ENCODE measurements around the gene CYBA. TPM values are rescaled to one million over a fixed set of nuclear protein-coding genes. Genes with fewer than 3 reads are reported as not detected.

CYBA gene
- polyA plus RNA-seq, 2 donors, result 58.5 to 67.8 TPM

GRCh38 chr16:88655733-88656281 lies 5.0 kb upstream of the CYBA start:
- H3K4me1 ChIP-seq (ENCODE audit: control insufficient read depth in 2 of 2, insufficient read depth in 2 of 2, low read length in 1 of 2), result peaks cover 5% of the 10 kb centered on the region in 2 donors
- H3K27me3 ChIP-seq (ENCODE audit: control insufficient read depth in 1 of 2, insufficient read depth in 2 of 2, low read length in 2 of 2), result no peaks in the 10 kb centered on the region
- H3K9me3 ChIP-seq (ENCODE audit: control insufficient read depth in 2 of 2, insufficient read depth in 1 of 2, low read depth in 1 of 2, low read length in 1 of 2), result no peaks in the 10 kb centered on the region
- WGBS, 2 donors, result 94% methylated on average over 29 of the region's 29 CpGs
- peaks cover 7 to 59% of the 10 kb centered on the region in 2 donors for H3K36me3 ChIP-seq (ENCODE audit: control insufficient read depth in 2 of 2, insufficient read depth in 2 of 2, low read length in 1 of 2)
- H3K27ac ChIP-seq (ENCODE audit: low read depth in 2 of 2, low read length in 1 of 2), result no peak overlapping the region
- H3K4me3 ChIP-seq (ENCODE audit: low read depth in 1 of 2, low read length in 2 of 2), result no peak overlapping the region

GRCh38 chr16:88655053-88655732 lies 4.3 kb upstream of the CYBA start:
- Histone ChIP-seq H3K4me3 (ENCODE audit: low read depth in 1 of 2, low read length in 2 of 2) (no peak overlapping the region), H3K9me3 (ENCODE audit: control insufficient read depth in 2 of 2, insufficient read depth in 1 of 2, low read depth in 1 of 2, low read length in 1 of 2) (no peaks in the 10 kb centered on the region), H3K27ac (ENCODE audit: low read depth in 2 of 2, low read length in 1 of 2) (no peak overlapping the region), H3K4me1 (ENCODE audit: control insufficient read depth in 2 of 2, insufficient read depth in 2 of 2, low read length in 1 of 2) (peaks cover 5% of the 10 kb centered on the region in 2 donors), H3K27me3 (ENCODE audit: control insufficient read depth in 1 of 2, insufficient read depth in 2 of 2, low read length in 2 of 2) (no peaks in the 10 kb centered on the region), H3K36me3 (ENCODE audit: control insufficient read depth in 2 of 2, insufficient read depth in 2 of 2, low read length in 1 of 2) (peaks cover 7 to 59% of the 10 kb centered on the region in 2 donors)
- 94 to 95% methylated on average over 50 of the region's 50 CpGs for WGBS, 2 donors

GRCh38 chr16:88654363-88655052 lies 3.7 kb upstream of the CYBA start:
- Histone ChIP-seq H3K27ac (ENCODE audit: low read depth in 2 of 2, low read length in 1 of 2) (no peak overlapping the region), H3K36me3 (ENCODE audit: control insufficient read depth in 2 of 2, insufficient read depth in 2 of 2, low read length in 1 of 2) (peaks cover 7 to 59% of the 10 kb centered on the region in 2 donors)
- WGBS, 2 donors, result 88 to 89% methylated on average over 28 of the region's 28 CpGs

GRCh38 chr16:88653596-88654362 lies 2.9 kb upstream of the CYBA start:
- no peaks in the 10 kb centered on the region for H3K9me3 ChIP-seq (ENCODE audit: control insufficient read depth in 2 of 2, insufficient read depth in 1 of 2, low read depth in 1 of 2, low read length in 1 of 2)
- peaks cover 7 to 59% of the 10 kb centered on the region in 2 donors for H3K36me3 ChIP-seq (ENCODE audit: control insufficient read depth in 2 of 2, insufficient read depth in 2 of 2, low read length in 1 of 2)
- WGBS, 2 donors, result 84 to 86% methylated on average over 32 of the region's 32 CpGs
- H3K27me3 ChIP-seq (ENCODE audit: control insufficient read depth in 1 of 2, insufficient read depth in 2 of 2, low read length in 2 of 2), result no peaks in the 10 kb centered on the region
- H3K27ac ChIP-seq (ENCODE audit: low read depth in 2 of 2, low read length in 1 of 2), result no peak overlapping the region
- H3K4me3 ChIP-seq (ENCODE audit: low read depth in 1 of 2, low read length in 2 of 2), result no peak overlapping the region
- H3K4me1 ChIP-seq (ENCODE audit: control insufficient read depth in 2 of 2, insufficient read depth in 2 of 2, low read length in 1 of 2), result peaks cover 7 to 14% of the 10 kb centered on the region in 2 donors

More at GRCh38 chr16:88654363-88655052, 3.7 kb upstream of the CYBA start:
- Histone ChIP-seq H3K4me1 (ENCODE audit: control insufficient read depth in 2 of 2, insufficient read depth in 2 of 2, low read length in 1 of 2) (peaks cover 7 to 10% of the 10 kb centered on the region in 2 donors), H3K27me3 (ENCODE audit: control insufficient read depth in 1 of 2, insufficient read depth in 2 of 2, low read length in 2 of 2) (no peaks in the 10 kb centered on the region), H3K9me3 (ENCODE audit: control insufficient read depth in 2 of 2, insufficient read depth in 1 of 2, low read depth in 1 of 2, low read length in 1 of 2) (no peaks in the 10 kb centered on the region), H3K4me3 (ENCODE audit: low read depth in 1 of 2, low read length in 2 of 2) (no peak overlapping the region)

- H3K36me3 ChIP-seq (ENCODE audit: control insufficient read depth in 2 of 2, insufficient read depth in 2 of 2, low read length in 1 of 2), result peaks cover 7 to 55% of the 10 kb centered on the region in 2 donors
- no peak overlapping the region for H3K4me3 ChIP-seq (ENCODE audit: low read depth in 1 of 2, low read length in 2 of 2)
- no peaks in the 10 kb centered on the region for H3K9me3 ChIP-seq (ENCODE audit: control insufficient read depth in 2 of 2, insufficient read depth in 1 of 2, low read depth in 1 of 2, low read length in 1 of 2)
- no peaks in the 10 kb centered on the region for H3K27me3 ChIP-seq (ENCODE audit: control insufficient read depth in 1 of 2, insufficient read depth in 2 of 2, low read length in 2 of 2)
- WGBS, 2 donors, result 84 to 86% methylated on average over 13 of the region's 13 CpGs
- no peak overlapping the region for H3K27ac ChIP-seq (ENCODE audit: low read depth in 2 of 2, low read length in 1 of 2)
- peaks cover 7 to 14% of the 10 kb centered on the region in 2 donors for H3K4me1 ChIP-seq (ENCODE audit: control insufficient read depth in 2 of 2, insufficient read depth in 2 of 2, low read length in 1 of 2)
Observed at GRCh38 chr16:88653101-88653500, 2.2 kb upstream of the CYBA start.

- 91 to 94% methylated on average over 8 of the region's 8 CpGs for WGBS, 2 donors
- Histone ChIP-seq H3K4me1 (ENCODE audit: control insufficient read depth in 2 of 2, insufficient read depth in 2 of 2, low read length in 1 of 2) (peaks cover 7 to 17% of the 10 kb centered on the region in 2 donors), H3K36me3 (ENCODE audit: control insufficient read depth in 2 of 2, insufficient read depth in 2 of 2, low read length in 1 of 2) (peaks cover 7 to 51% of the 10 kb centered on the region in 2 donors), H3K4me3 (ENCODE audit: low read depth in 1 of 2, low read length in 2 of 2) (no peak overlapping the region), H3K27me3 (ENCODE audit: control insufficient read depth in 1 of 2, insufficient read depth in 2 of 2, low read length in 2 of 2) (no peaks in the 10 kb centered on the region), H3K27ac (ENCODE audit: low read depth in 2 of 2, low read length in 1 of 2) (no peak overlapping the region), H3K9me3 (ENCODE audit: control insufficient read depth in 2 of 2, insufficient read depth in 1 of 2, low read depth in 1 of 2, low read length in 1 of 2) (no peaks in the 10 kb centered on the region)
Observed at GRCh38 chr16:88652762-88653063, 1.9 kb upstream of the CYBA start.

GRCh38 chr16:88651989-88652761 lies 1.3 kb upstream of the CYBA start:
- 86 to 91% methylated on average over 29 of the region's 29 CpGs for WGBS, 2 donors
- Histone ChIP-seq H3K36me3 (ENCODE audit: control insufficient read depth in 2 of 2, insufficient read depth in 2 of 2, low read length in 1 of 2) (peaks cover 7 to 46% of the 10 kb centered on the region in 2 donors), H3K9me3 (ENCODE audit: control insufficient read depth in 2 of 2, insufficient read depth in 1 of 2, low read depth in 1 of 2, low read length in 1 of 2) (no peaks in the 10 kb centered on the region), H3K27ac (ENCODE audit: low read depth in 2 of 2, low read length in 1 of 2) (peak overlapping the region; percentile 18 to 59), H3K4me1 (ENCODE audit: control insufficient read depth in 2 of 2, insufficient read depth in 2 of 2, low read length in 1 of 2) (peaks cover 7 to 17% of the 10 kb centered on the region in 2 donors), H3K4me3 (ENCODE audit: low read depth in 1 of 2, low read length in 2 of 2) (no peak overlapping the region), H3K27me3 (ENCODE audit: control insufficient read depth in 1 of 2, insufficient read depth in 2 of 2, low read length in 2 of 2) (no peaks in the 10 kb centered on the region)

- no peaks in the 10 kb centered on the region for H3K27me3 ChIP-seq (ENCODE audit: control insufficient read depth in 1 of 2, insufficient read depth in 2 of 2, low read length in 2 of 2)
- 42 to 44% methylated on average over 24 of the region's 24 CpGs for WGBS, 2 donors
- H3K36me3 ChIP-seq (ENCODE audit: control insufficient read depth in 2 of 2, insufficient read depth in 2 of 2, low read length in 1 of 2), result peaks cover 7 to 44% of the 10 kb centered on the region in 2 donors
- H3K4me1 ChIP-seq (ENCODE audit: control insufficient read depth in 2 of 2, insufficient read depth in 2 of 2, low read length in 1 of 2), result peaks cover 7 to 17% of the 10 kb centered on the region in 2 donors
- no peaks in the 10 kb centered on the region for H3K9me3 ChIP-seq (ENCODE audit: control insufficient read depth in 2 of 2, insufficient read depth in 1 of 2, low read depth in 1 of 2, low read length in 1 of 2)
- H3K4me3 ChIP-seq (ENCODE audit: low read depth in 1 of 2, low read length in 2 of 2), result peak overlapping the region; percentile 59 to 62
- H3K27ac ChIP-seq (ENCODE audit: low read depth in 2 of 2, low read length in 1 of 2), result peak overlapping the region; percentile 54 to 61
Observed at GRCh38 chr16:88651276-88651988, 579 bp upstream of the CYBA start.

All from esophagus (tissue), 2 donors.